GM19240 (cell line): ENCODE data around the gene SYNE4.
"Not testable (repeated sequence)": the region's sequence is repeated elsewhere in the genome, so short reads cannot be mapped to it uniquely, and the experiment has no call there.

Experiments used
- DNase-seq: peaks from one replicate; pipeline ENCODE4 v3.0.0; 2011; ENCODE audit warnings: low spot score; ENCODE audit not compliant: insufficient read length

The SYNE4 gene

GRCh38 chr19:35957411-35957810, 51.2 kb downstream of the SYNE4 start:
- not testable (repeated sequence) for DNase-seq

- no peak for DNase-seq
Observed at GRCh38 chr19:35955881-35956634, 52.6 kb downstream of the SYNE4 start.
